ENCODE measurements around the gene MBP.

DNA sequence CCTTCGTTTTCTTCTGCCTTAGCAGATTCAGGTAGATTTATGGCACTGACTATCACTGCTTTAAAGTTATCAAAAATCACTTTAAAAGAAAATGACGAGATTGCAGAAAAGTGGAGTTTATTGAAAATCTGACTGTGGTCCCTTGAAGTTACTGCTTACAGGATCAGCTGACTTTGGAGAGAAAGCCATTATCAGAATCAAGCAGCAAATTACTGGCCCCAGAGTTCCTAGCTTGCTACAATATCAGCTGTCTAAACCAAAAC is 18.5 kb downstream of the MBP start:
- TF ChIP-seq POLR2AphosphoS5 (IDR thresholded peaks at IDR 0.05; ENCODE audit: low read depth) (no peak), CTCF (IDR thresholded peaks at IDR 0.05; ENCODE audit: insufficient read depth, low read length) (no peak), GABPA (IDR thresholded peaks at IDR 0.05; ENCODE audit: low read depth) (no peak)

Data from HL-60 (cell line).